22Rv1 (cell line): Measurements from ENCODE around the gene CLMP.
"Not testable (repeated sequence)": the region's sequence is repeated elsewhere in the genome, so short reads cannot be mapped to it uniquely, and the experiment has no call there.

Experiments
- H3K27ac ChIP-seq: fragments of 450-650 bp; 2 replicates; pipeline ENCODE4 v1.5.1; 2017
- ZFX ChIP-seq: fragments of 450-650 bp; IDR thresholded peaks from 2 replicates; pipeline ENCODE4 v1.6.1; 2017; ENCODE audit warnings: antibody characterized with exemption, borderline replicate concordance
- TF ChIP-seq, protein P1 (sequence below): fragments of 450-650 bp; IDR thresholded peaks from 2 replicates; pipeline ENCODE4 v1.5.1; 2017; ENCODE audit warnings: mild to moderate bottlenecking

The CLMP gene

DNA sequence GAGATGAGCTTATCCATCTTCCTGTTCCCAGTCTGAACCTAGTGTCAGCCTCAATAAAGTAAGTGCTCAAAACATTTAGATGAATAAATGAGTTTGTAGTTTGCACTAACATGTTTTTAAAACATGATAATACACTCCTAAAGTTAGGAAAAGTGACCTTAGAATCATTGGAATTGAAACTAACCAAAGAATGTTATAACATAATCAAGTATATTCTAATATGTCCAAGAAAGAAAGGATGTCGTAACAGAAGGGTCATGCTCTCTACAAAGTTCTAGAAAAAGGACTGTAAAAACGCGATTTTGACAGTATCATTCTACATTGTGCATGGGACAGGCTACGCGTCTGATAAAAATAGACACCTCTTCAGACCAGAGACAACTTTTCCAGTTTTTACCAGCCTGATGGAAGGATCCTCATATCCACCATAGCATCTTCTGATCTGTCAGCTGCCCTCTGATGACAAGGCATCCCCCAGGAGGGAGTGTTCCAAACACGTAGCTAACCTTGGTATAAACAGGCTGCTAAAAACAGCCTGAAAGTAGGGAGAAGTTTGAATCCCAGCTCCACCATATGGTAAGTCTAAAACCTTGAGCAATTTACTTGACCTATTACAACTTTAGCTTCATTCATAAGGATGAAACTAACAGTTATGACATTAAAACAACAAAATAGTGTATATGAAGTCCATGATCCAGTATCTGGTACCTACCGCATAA lies 30.2 kb downstream of the CLMP start:
- TF ChIP-seq ZFX, result no peak
- TF ChIP-seq, protein P1, sequence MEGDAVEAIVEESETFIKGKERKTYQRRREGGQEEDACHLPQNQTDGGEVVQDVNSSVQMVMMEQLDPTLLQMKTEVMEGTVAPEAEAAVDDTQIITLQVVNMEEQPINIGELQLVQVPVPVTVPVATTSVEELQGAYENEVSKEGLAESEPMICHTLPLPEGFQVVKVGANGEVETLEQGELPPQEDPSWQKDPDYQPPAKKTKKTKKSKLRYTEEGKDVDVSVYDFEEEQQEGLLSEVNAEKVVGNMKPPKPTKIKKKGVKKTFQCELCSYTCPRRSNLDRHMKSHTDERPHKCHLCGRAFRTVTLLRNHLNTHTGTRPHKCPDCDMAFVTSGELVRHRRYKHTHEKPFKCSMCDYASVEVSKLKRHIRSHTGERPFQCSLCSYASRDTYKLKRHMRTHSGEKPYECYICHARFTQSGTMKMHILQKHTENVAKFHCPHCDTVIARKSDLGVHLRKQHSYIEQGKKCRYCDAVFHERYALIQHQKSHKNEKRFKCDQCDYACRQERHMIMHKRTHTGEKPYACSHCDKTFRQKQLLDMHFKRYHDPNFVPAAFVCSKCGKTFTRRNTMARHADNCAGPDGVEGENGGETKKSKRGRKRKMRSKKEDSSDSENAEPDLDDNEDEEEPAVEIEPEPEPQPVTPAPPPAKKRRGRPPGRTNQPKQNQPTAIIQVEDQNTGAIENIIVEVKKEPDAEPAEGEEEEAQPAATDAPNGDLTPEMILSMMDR, result no peak

DNA sequence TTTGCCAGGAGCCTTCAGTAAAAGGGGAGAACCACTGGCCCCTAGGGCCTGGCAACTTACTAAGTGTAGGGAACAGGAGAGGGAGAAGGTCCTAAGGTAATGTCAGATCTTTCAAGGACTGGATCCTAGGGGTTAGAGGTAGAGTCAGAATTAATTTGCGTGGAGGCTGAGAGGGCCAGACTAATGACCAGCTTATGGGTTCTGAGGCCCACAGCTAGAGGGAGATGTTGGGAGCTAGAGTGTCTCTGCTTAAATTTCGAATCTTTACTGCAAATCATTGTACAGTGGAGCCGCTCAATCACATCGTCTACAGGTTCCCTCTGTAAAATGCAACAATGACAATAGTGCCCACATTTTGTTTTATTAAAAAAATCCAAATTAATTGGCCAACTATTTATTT lies 31.4 kb downstream of the CLMP start:
- no peak for TF ChIP-seq ZFX
- TF ChIP-seq, protein P1, result no peak
- no peak overlapping the region for H3K27ac ChIP-seq

More for the DNA sequence above, 30.2 kb downstream of the CLMP start:
- H3K27ac ChIP-seq, result no peak overlapping the region

DNA sequence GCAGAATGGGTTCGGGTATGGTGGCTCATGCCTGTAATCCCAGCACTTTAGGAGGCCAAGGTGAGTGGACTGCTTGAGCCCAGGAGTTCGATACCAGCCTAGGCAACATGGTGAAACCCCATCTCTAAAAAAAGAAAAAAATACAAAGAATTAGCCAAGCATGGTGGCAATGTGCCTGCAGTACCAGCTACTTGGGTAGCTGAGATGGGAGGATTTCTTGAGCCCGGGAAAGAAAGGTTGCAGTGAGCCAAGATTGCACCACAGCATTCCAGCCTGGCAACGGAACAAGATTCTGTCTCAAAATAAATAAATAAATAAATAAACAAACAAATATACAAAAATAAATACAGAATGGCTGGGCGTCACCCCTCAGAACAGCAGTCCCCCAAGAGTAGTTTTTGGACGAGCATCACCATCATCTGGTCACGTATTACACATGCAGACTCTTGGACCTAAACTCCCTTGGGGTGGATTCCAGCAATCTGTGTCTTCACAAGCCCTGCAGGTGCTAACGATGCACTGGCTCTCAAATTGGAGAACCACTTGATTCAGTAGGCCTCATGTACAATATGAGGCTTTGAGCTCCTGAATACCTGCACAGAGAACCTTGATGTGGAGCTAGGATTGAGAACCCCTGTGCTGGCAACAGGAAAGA lies 33.5 kb downstream of the CLMP start:
- H3K27ac ChIP-seq, result no peak overlapping the region

DNA sequence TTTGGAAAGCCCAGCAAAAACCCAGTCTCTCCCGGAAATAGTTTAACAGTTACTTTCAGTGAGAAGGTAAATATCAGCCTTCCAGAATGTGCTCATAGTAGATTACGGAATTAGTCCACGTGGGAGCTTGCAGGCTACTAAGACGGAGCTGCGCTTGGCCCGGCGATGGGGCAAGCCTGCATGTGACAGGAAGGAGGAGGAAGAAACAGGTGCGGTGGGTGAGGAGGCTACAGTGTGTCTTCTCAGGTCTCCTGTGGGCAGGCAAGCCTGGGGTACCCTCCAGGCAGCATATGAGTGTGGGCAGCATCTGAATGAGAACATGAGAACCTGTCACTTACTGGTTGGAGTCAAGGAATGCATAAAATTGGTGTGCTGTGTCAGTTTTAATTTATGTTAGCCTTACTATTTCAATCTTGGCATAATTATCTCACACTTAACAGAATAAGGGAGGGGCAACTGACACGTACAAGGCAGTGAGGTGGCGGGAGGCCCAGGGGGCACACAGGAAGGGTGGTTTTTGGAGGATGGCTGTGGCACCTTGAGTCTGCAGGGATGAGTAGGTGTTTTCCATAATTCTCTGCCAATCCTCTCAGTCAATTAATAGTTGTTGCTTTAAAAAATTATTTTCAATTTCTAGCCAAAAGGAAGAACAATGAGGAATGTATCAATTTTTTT lies 35.7 kb downstream of the CLMP start:
- H3K27ac ChIP-seq, result no peak overlapping the region
- TF ChIP-seq, protein P1, result no peak
- TF ChIP-seq ZFX, result no peak

More for the DNA sequence above, 33.5 kb downstream of the CLMP start:
- no peak for TF ChIP-seq ZFX
- TF ChIP-seq, protein P1, result no peak

DNA sequence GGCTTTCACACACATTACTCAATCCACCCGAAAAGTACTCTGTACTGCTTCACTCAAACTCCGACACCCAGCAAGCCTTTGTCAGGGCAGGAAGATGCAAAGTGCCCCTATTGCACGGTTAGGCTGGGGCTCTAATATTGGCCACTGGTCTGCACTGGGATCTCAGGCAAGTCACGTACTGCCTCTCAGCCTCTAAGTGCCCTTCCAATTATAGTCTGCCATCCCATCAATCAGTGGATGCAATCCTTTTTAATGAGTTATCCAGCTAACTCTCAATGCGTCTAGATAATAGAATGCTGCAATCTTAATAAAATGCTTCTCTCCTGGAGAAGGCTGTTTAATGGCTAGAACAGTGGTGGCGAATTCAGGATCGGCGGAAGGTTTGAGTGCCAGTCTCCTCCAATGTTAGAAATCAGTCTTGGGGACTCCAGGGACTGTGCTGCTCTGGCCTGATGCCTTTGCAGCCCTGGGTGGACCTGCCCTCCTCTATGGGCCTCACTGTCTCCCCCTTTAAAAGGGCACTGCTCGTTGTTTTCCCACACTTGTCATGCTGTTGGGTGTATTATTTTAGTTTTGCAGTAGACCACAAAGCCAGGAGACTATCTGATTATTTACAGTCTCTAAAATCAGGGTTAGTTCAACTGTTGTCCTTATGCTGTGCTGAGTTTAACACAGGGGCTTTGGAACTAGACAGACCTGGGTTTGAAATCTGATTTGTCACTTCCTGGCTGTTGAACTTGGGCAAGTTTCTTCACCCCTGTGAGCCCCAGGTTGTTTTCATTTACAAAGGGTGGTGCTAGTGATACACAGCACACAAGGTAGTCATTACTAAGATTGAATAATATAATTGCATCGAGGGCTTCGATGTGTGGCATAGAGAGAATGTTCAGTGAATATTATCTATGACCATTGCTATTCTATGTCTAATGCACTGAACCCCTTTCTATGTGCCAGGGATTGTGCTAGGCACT lies 36.7 kb downstream of the CLMP start:
- no peak overlapping the region for H3K27ac ChIP-seq
- TF ChIP-seq, protein P1, result no peak
- TF ChIP-seq ZFX, result no peak

DNA sequence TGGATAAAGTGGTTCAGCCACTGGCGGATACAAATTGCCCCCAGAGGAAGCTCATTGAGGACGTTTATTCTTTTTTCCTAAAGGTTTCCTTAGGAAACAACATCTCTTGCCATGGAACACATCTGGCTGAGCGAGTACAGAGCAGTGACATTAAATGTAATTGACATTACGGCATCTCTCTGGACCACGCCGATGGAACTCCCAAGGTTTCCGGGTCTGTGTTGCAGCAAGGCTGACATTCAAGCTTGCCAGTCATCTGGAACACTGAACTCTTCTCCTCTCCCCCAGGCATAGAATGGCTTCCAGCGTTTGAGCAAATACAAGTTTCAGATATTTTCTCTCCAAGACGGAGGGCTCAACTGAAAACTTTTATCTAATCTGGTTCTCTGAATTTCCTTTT lies 42.1 kb downstream of the CLMP start:
- H3K27ac ChIP-seq, result no peak overlapping the region

DNA sequence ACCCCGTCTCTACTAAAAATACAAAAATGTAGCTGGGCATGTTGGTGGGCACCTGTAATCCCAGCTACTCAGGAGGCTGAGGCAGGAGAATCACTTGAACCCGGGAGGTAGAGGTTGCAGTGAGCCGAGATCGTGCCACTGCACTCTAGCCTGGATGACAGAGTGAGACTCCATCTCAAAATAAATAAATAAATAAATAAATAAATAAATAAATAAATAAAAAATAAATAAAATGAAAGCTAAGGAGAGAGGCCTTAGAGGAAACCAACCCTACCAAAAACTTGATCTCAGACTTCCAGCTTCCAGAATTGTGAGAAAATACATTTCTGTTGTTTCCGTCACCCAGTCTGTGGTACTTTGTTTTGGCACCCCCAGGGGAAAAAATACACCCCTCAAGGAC lies 42.7 kb downstream of the CLMP start:
- H3K27ac ChIP-seq, result not testable (repeated sequence)

More for the DNA sequence above, 42.1 kb downstream of the CLMP start:
- TF ChIP-seq ZFX, result no peak
- TF ChIP-seq, protein P1, result no peak
